Ishikawa (cell line): ENCODE results near the gene TP53.

ENCODE experiments used
- CEBPB ChIP-seq: IDR thresholded peaks from 2 replicates; pipeline ENCODE4 v1.6.1; 2012
- EP300 ChIP-seq: IDR thresholded peaks from 2 replicates; pipeline ENCODE4 v1.6.1; 2012; ENCODE audit warnings: borderline replicate concordance
- FOXM1 ChIP-seq: IDR thresholded peaks from 2 replicates; pipeline ENCODE4 v1.6.1; 2012; ENCODE audit warnings: low read depth, borderline replicate concordance
- MAX ChIP-seq: IDR thresholded peaks from 2 replicates; pipeline ENCODE4 v1.6.1; 2012
- NFIC ChIP-seq: IDR thresholded peaks from 2 replicates; pipeline ENCODE4 v1.6.1; 2012
- REST ChIP-seq: IDR thresholded peaks from 2 replicates; pipeline ENCODE4 v1.6.1; 2012; ENCODE audit warnings: low read depth, mild to moderate bottlenecking
- TAF1 ChIP-seq: IDR thresholded peaks from 2 replicates; pipeline ENCODE4 v1.6.1; 2012; ENCODE audit warnings: low read depth, mild to moderate bottlenecking
- TCF12 ChIP-seq: IDR thresholded peaks from 2 replicates; pipeline ENCODE4 v1.6.1; 2012; ENCODE audit warnings: low read depth
- USF1 ChIP-seq: IDR thresholded peaks from 2 replicates; pipeline ENCODE4 v1.6.1; 2012
- YY1 ChIP-seq: IDR thresholded peaks from 2 replicates; pipeline ENCODE4 v1.6.1; 2012; ENCODE audit warnings: low read depth

- no peak for TF ChIP-seq MAX
- no peak for TF ChIP-seq USF1
- no peak for TF ChIP-seq NFIC
- no peak for TF ChIP-seq EP300
- TF ChIP-seq REST = no peak
- TF ChIP-seq FOXM1 = no peak
- no peak for TF ChIP-seq YY1
- no peak for TF ChIP-seq TAF1
- TF ChIP-seq CEBPB = no peak
- no peak for TF ChIP-seq TCF12
Measured at GRCh38 chr17:7697828-7698588, 10.7 kb upstream of the TP53 start.
